IMR-90 (cell line): ENCODE results near the gene SPACA6. TPM values are rescaled to one million over a fixed set of nuclear protein-coding genes. Genes with fewer than 3 reads are reported as not detected.
"Not testable (repeated sequence)": the region's sequence is repeated elsewhere in the genome, so short reads cannot be mapped to it uniquely, and the experiment has no call there.

Source experiments
- ATAC-seq: fragments of 200-7000 bp; cut with Tn5 transposase; 2 replicates; pipeline ENCODE4 v1.9.1; 2020; ENCODE audit warnings: low read depth, mild to moderate bottlenecking, moderate library complexity
- BruUV-seq: library from RNA; stranded (reverse); fragments of 400-500 nt; replicated peaks from 2 replicates; lab custom pipeline; 2021; lab: Mats Ljungman, UMichigan
- CTCF ChIA-PET: fragments of 300-600 bp; formaldehyde crosslinking; extraction: SDS; loops from one replicate; lab custom pipeline; 2021; ENCODE audit warnings: antibody characterized with exemption; lab: Yijun Ruan, JAX
- POLR2A ChIA-PET: fragments of 300-600 bp; sonication (Branson Sonifier 250); formaldehyde crosslinking; loops from one replicate; lab custom pipeline; 2022; ENCODE audit warnings: antibody characterized with exemption; ENCODE audit not compliant: unreplicated experiment; lab: Charles Lee
- DNase-seq: peaks from one replicate; pipeline ENCODE4 v3.0.0; 2013
- H2AFZ ChIP-seq: replicated peaks from 2 replicates; pipeline ENCODE3; 2013; ENCODE audit warnings: low read length, mild to moderate bottlenecking; ENCODE audit not compliant: poor library complexity
- H2AK5ac ChIP-seq: 2 replicates; pipeline ENCODE4 v1.6.1; 2013; ENCODE audit warnings: low read depth, low read length, inconsistent platforms
- H2AK9ac ChIP-seq: replicated peaks from 2 replicates; pipeline ENCODE3; 2013; ENCODE audit warnings: mild to moderate bottlenecking, low read depth, low read length, moderate library complexity; ENCODE audit not compliant: poor library complexity
- H2BK120ac ChIP-seq: 2 replicates; pipeline ENCODE4 v1.6.1; 2013; ENCODE audit warnings: low read depth, low read length, inconsistent platforms
- H2BK15ac ChIP-seq: 3 replicates; pipeline ENCODE4 v1.6.1; 2013; ENCODE audit warnings: low read depth, low read length, inconsistent platforms
- H2BK20ac ChIP-seq: 2 replicates; pipeline ENCODE4 v1.6.1; 2013; ENCODE audit warnings: low read depth, mild to moderate bottlenecking, inconsistent platforms, low read length, moderate library complexity
- H2BK5ac ChIP-seq: 2 replicates; pipeline ENCODE4 v1.6.1; 2013; ENCODE audit warnings: mild to moderate bottlenecking, low read depth, low read length, inconsistent platforms; ENCODE audit not compliant: poor library complexity, severe bottlenecking
- H3K14ac ChIP-seq: replicated peaks from 2 replicates; pipeline ENCODE4 v1.6.1; 2013; ENCODE audit warnings: low read depth, low read length, inconsistent platforms
- H3K18ac ChIP-seq: 2 replicates; pipeline ENCODE4 v1.6.1; 2013; ENCODE audit warnings: low read depth, low read length, control low read depth
- H3K23ac ChIP-seq: 2 replicates; pipeline ENCODE4 v1.6.1; 2013; ENCODE audit warnings: low read depth, low read length, inconsistent platforms
- H3K27ac ChIP-seq: 2 replicates; pipeline ENCODE4 v1.5.1; 2013; ENCODE audit warnings: mild to moderate bottlenecking, control low read depth, low read length; ENCODE audit not compliant: insufficient read depth
- H3K27me3 ChIP-seq: 2 replicates; pipeline ENCODE4 v1.6.1; 2013; ENCODE audit warnings: low read length; ENCODE audit not compliant: control insufficient read depth, insufficient read depth
- H3K36me3 ChIP-seq: 2 replicates; pipeline ENCODE4 v1.6.1; 2013; ENCODE audit warnings: low read length, mixed read lengths; ENCODE audit not compliant: control insufficient read depth, insufficient read depth
- H3K4ac ChIP-seq: 2 replicates; pipeline ENCODE4 v1.6.1; 2013; ENCODE audit warnings: low read depth, low read length, inconsistent platforms
- H3K4me1 ChIP-seq: 2 replicates; pipeline ENCODE4 v1.6.1; 2013; ENCODE audit warnings: low read length, mixed read lengths; ENCODE audit not compliant: control insufficient read depth, insufficient read depth
- H3K4me2 ChIP-seq: 2 replicates; pipeline ENCODE4 v1.6.1; 2013; ENCODE audit warnings: low read depth, mild to moderate bottlenecking, control low read depth, low read length, moderate library complexity
- H3K4me3 ChIP-seq: 2 replicates; pipeline ENCODE4 v1.5.1; 2013; ENCODE audit warnings: low read depth, mild to moderate bottlenecking, control low read depth, low read length, moderate library complexity; ENCODE audit not compliant: insufficient read depth
- H3K56ac ChIP-seq: 2 replicates; pipeline ENCODE4 v1.6.1; 2013; ENCODE audit warnings: low read length, inconsistent platforms; ENCODE audit not compliant: insufficient read depth; ENCODE audit errors: extremely low read depth
- H3K79me1 ChIP-seq, 2 experiments: 2 replicates each; pipeline ENCODE4 v1.6.1; 2013; ENCODE audit warnings: low read length in 2 of 2, inconsistent platforms in 1 of 2, low read depth in 1 of 2
- H3K9ac ChIP-seq: 2 replicates; pipeline ENCODE4 v1.6.1; 2013; ENCODE audit warnings: low read depth, low read length, control low read depth
- H3K9me1 ChIP-seq: 2 replicates; pipeline ENCODE4 v1.6.1; 2013; ENCODE audit warnings: low read length, inconsistent platforms; ENCODE audit not compliant: insufficient read depth
- H3K9me3 ChIP-seq: 2 replicates; pipeline ENCODE4 v1.6.1; 2013; ENCODE audit warnings: low read length; ENCODE audit not compliant: control insufficient read depth, insufficient read depth
- H4K20me1 ChIP-seq: 2 replicates; pipeline ENCODE4 v1.6.1; 2013; ENCODE audit warnings: low read length, inconsistent platforms; ENCODE audit not compliant: insufficient read depth
- H4K5ac ChIP-seq: 2 replicates; pipeline ENCODE4 v1.6.1; 2013; ENCODE audit warnings: mild to moderate bottlenecking, low read depth, low read length, control low read depth
- H4K8ac ChIP-seq, 2 experiments: 2 replicates each; pipeline ENCODE4 v1.6.1; 2013; ENCODE audit warnings: low read depth in 2 of 2, low read length in 2 of 2, control low read depth in 1 of 2, inconsistent platforms in 1 of 2
- H4K91ac ChIP-seq: 2 replicates; pipeline ENCODE4 v1.6.1; 2013; ENCODE audit warnings: low read depth, low read length, inconsistent platforms; ENCODE audit not compliant: insufficient read depth
- CTCF ChIP-seq: conservative IDR thresholded peaks from 2 replicates; pipeline ENCODE4 v1.5.1; 2012; ENCODE audit warnings: mild to moderate bottlenecking, low read depth, low read length, improper control_type of control experiment
- MAFK ChIP-seq: IDR thresholded peaks from 2 replicates; pipeline ENCODE4 v1.6.1; 2012; ENCODE audit warnings: low read depth, low read length, improper control_type of control experiment
- WGBS, 2 experiments: methylation state at CpG; one replicate each; pipeline versions ENCODE4 v1.1.5 to v1.1.7; 2013; ENCODE audit warnings: missing lambda C conversion rate in 2 of 2; ENCODE audit not compliant: insufficient read length in 1 of 2; ENCODE audit errors: extremely low coverage in 2 of 2; 5-methylcytosine and 5-hydroxymethylcytosine counted together
- dilution Hi-C: fragments of 300-500 bp; cut with HindIII; formaldehyde crosslinking; loops from one replicate; pipeline ENCODE4 v1.14.3; 2018; ENCODE audit warnings: low sequenced_read_pairs; ENCODE audit not compliant: unreplicated experiment
- in situ Hi-C: fragments of 300-500 bp; cut with MboI; formaldehyde crosslinking; loops from 3 replicates; pipeline ENCODE4 v1.14.3; 2019; ENCODE audit warnings: low sequenced_read_pairs, inconsistent platforms, mixed read lengths
- intact Hi-C: fragments of 100-400 bp; cut with micrococcal nuclease; formaldehyde crosslinking; loops from 2 replicates; pipeline ENCODE4 v1.10.0; 2022
- polyA plus RNA-seq, 3 experiments: library from polyadenylated mRNA; depleted of rRNA; stranded (reverse); fragments of >200 nt; gene quantifications; 2 replicates each; pipeline ENCODE4 v1.2.3, GENCODE V29; 2012; ENCODE audit warnings: low replicate concordance in 1 of 3
- total RNA-seq: library from RNA; depleted of rRNA; stranded (reverse); fragments of >200 nt; gene quantifications from 2 replicates; pipeline ENCODE4 v1.2.3, GENCODE V29; 2012

Gene SPACA6
- total and polyA plus RNA-seq, 2 of the 4 experiments (the other 2 are of a cell fraction) = 1.3 to 13.6 TPM

GRCh38 chr19:51675911-51676565 lies 17.1 kb upstream of the SPACA6 start:
- H2AFZ ChIP-seq, dilution Hi-C loops, H3K4ac ChIP-seq, H4K5ac ChIP-seq, ATAC-seq, BruUV-seq, H4K8ac ChIP-seq, H3K27ac ChIP-seq, H3K23ac ChIP-seq, H3K56ac ChIP-seq, H3K36me3 ChIP-seq, H3K4me3 ChIP-seq, H3K18ac ChIP-seq, H3K9me3 ChIP-seq, H3K14ac ChIP-seq, H2AK5ac ChIP-seq, H2BK20ac ChIP-seq, H2BK15ac ChIP-seq, H2AK9ac ChIP-seq, DNase-seq, in situ Hi-C loops, H3K4me1 ChIP-seq, H2BK120ac ChIP-seq, intact Hi-C loops, H2BK5ac ChIP-seq, H3K27me3 ChIP-seq, H3K9ac ChIP-seq, H4K20me1 ChIP-seq, H3K4me2 ChIP-seq, POLR2A ChIA-PET, H3K79me1 ChIP-seq, H3K9me1 ChIP-seq, H4K91ac ChIP-seq: not testable (repeated sequence)
- WGBS, 2 experiments = 20% methylated on average over 1 of the region's 7 CpGs; no CpG with 5 or more reads in 1 of the 2 experiments
- CTCF ChIA-PET = interaction anchor here (0.6 kb wide), 2 partner anchors 13 to 28 kb away, joined by 3 to 4 read pairs; no protein-coding TSS in a partner anchor
- peak; percentile 65 for TF ChIP-seq MAFK
- peak; percentile 30; the same call in 1 of the 2 replicates for TF ChIP-seq CTCF
